NB4 (cell line): ENCODE measurements around the gene FAM171A1.

Experiments used
- CTCF ChIP-seq: IDR thresholded peaks from one replicate; pipeline ENCODE4 v1.5.1; 2012; ENCODE audit warnings: low read depth, low read length
- MAX ChIP-seq: IDR thresholded peaks from 2 replicates; pipeline ENCODE4 v1.6.1; 2011; ENCODE audit warnings: low read depth, low read length
- MYC ChIP-seq: IDR thresholded peaks from 2 replicates; pipeline ENCODE4 v1.6.1; 2011; ENCODE audit warnings: low read depth, low read length

GRCh38 chr10:15420858-15421257 is 49.8 kb upstream of the FAM171A1 start:
- TF ChIP-seq CTCF (no peak), MYC (no peak), MAX (no peak)
